Fibroblast of pulmonary artery (primary cell): ENCODE results near the gene AXIN1.

ENCODE experiments used
- DNase-seq: peaks from one replicate; pipeline ENCODE4 v3.0.0-alpha.2; 2010; ENCODE audit warnings: low read depth
- H3K4me3 ChIP-seq: replicated peaks from 2 replicates; pipeline ENCODE4 v1.5.1; 2011; ENCODE audit warnings: low read depth, mild to moderate bottlenecking, control low read depth, low read length, moderate library complexity
- TF ChIP-seq, protein P1 (sequence below): IDR thresholded peaks from 2 replicates; pipeline ENCODE4 v1.5.1; 2011; ENCODE audit warnings: mild to moderate bottlenecking, control low read depth, low read length, inconsistent platforms; ENCODE audit errors: missing control alignments

Gene AXIN1

GRCh38 chr16:290681-291405 is 61.7 kb downstream of the AXIN1 start:
- DNase-seq = no peak
- TF ChIP-seq, protein P1, sequence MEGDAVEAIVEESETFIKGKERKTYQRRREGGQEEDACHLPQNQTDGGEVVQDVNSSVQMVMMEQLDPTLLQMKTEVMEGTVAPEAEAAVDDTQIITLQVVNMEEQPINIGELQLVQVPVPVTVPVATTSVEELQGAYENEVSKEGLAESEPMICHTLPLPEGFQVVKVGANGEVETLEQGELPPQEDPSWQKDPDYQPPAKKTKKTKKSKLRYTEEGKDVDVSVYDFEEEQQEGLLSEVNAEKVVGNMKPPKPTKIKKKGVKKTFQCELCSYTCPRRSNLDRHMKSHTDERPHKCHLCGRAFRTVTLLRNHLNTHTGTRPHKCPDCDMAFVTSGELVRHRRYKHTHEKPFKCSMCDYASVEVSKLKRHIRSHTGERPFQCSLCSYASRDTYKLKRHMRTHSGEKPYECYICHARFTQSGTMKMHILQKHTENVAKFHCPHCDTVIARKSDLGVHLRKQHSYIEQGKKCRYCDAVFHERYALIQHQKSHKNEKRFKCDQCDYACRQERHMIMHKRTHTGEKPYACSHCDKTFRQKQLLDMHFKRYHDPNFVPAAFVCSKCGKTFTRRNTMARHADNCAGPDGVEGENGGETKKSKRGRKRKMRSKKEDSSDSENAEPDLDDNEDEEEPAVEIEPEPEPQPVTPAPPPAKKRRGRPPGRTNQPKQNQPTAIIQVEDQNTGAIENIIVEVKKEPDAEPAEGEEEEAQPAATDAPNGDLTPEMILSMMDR = no peak
- no peak overlapping the region for H3K4me3 ChIP-seq

DNA sequence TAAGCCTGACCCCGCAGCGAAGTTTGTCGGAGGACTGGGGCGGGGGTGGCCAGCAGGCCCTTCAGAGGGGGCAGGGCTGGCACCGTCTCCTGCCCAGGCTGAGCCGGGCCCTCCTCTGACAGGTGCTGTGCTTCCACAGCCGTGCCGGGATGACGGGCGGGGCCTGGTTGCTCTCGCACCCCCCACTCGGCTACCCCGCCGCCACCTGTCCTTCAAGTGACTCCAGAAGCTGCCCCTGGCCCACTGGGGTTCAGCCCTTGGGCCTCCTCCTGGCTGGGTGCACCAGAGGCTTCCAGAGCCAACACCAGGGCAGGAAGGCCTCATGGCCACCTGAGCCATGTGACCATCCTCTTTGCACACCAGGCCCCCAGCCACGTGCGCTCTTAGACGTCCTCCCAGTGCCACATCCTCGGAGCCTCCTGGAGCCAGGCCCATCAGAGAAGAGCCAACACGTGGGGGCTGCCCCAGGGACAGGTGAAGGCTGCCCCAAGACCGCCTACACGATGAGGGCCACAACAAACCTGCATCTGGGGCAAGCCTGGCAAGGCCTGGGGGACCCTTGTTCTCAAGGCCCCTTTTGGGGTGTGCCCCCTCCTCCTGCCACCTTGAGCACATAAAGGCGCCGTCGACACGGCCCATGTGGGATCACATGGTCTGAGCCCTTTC is 62.4 kb downstream of the AXIN1 start:
- no peak for DNase-seq
- H3K4me3 ChIP-seq = no peak overlapping the region
- TF ChIP-seq, protein P1 = no peak

GRCh38 chr16:289395-289997 is 63.0 kb downstream of the AXIN1 start:
- H3K4me3 ChIP-seq = no peak overlapping the region
- TF ChIP-seq, protein P1 = no peak
- no peak for DNase-seq

GRCh38 chr16:287981-288920 is 64.3 kb downstream of the AXIN1 start:
- H3K4me3 ChIP-seq = no peak overlapping the region
- no peak for DNase-seq
- TF ChIP-seq, protein P1 = no peak

GRCh38 chr16:287298-287811 is 65.2 kb downstream of the AXIN1 start:
- TF ChIP-seq, protein P1 = no peak
- DNase-seq = no peak
- no peak overlapping the region for H3K4me3 ChIP-seq
